HG02571 (cell line): ENCODE data around the gene F7.
"Not testable (repeated sequence)": the region's sequence is repeated elsewhere in the genome, so short reads cannot be mapped to it uniquely, and the experiment has no call there.

Source experiments
- ATAC-seq: cut with Tn5 transposase; IDR thresholded peaks from one replicate; pipeline ENCODE4 v1.9.1; 2021; ENCODE audit warnings: mild to moderate bottlenecking, moderate library complexity; ENCODE audit not compliant: unreplicated experiment

The F7 gene

GRCh38 chr13:113070855-113071254 lies 34.7 kb upstream of the F7 start:
- no peak for ATAC-seq

DNA sequence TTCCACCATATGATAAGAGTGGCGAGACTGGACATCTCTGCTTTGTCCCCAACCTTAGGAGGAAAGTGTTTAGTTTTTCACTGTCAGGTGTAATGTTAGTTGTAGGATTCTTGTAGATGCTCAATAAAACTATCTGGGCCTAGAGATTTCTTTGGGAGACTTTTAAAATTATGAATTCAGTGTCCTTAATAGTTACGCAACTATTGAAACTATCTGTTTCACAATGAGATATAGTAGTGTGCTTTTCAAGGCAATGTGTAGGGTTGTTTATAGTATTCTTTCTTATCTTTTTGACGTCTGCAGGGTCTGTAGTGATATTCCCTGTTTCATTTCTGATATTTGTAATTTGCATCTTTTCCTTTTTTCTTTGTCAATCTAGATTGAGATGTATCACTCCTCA lies 33.2 kb upstream of the F7 start:
- ATAC-seq, result no peak

DNA sequence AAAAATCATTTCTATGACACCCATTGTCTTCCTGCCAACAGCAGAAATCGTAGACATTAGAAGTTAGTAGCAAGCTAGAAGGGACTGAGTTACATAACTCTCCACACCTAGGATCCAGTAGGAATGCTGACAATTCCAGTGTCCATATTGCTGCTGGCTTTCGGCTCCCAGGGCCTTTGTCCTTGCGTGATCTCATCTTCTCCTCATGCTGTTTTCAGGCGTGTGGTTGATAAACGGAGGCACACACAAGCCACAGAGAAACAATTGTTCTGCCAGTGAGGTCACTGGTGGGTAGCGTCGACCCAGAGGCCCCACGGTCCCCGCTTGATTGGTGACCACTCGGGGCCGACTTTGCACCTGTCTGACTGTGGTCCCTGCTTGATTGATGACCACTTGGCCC lies 31.6 kb upstream of the F7 start:
- ATAC-seq, result no peak

DNA sequence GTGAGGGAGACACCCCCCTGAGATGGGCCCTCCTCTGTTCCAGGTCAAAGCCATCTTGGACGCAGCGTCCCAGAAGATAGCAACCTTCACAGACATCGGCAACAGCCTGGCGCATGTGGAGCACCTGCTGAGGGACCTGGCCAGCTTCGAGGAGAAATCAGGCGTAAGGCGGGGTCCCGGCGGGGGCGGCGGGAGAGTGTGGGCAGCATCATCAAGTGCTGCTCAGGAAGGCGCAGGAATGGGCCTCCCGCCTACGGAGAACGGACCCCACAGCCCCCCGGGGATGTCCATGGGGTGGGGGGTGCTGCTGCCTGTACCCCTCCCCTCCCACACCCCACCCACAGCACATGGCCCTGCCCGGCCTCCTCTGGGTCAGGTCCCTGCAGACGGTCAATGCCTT lies 31.2 kb upstream of the F7 start:
- no peak for ATAC-seq

DNA sequence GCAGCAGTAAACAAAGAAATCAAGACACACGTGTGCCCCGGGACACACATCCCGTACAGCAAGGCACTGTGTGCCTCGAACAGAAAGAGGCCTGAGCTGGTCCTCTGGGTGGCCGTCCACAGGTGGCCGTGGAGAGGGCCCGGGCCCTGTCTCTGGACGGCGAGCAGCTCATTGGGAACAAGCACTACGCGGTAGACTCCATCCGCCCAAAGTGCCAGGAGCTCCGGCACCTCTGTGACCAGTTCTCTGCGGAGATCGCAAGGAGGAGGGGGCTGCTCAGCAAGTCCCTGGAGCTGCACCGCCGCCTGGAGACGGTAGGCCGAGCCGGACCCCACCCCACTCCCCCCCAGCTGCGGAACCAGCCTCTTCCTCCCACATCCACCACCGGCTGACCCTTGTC lies 30.7 kb upstream of the F7 start:
- ATAC-seq, result no peak

DNA sequence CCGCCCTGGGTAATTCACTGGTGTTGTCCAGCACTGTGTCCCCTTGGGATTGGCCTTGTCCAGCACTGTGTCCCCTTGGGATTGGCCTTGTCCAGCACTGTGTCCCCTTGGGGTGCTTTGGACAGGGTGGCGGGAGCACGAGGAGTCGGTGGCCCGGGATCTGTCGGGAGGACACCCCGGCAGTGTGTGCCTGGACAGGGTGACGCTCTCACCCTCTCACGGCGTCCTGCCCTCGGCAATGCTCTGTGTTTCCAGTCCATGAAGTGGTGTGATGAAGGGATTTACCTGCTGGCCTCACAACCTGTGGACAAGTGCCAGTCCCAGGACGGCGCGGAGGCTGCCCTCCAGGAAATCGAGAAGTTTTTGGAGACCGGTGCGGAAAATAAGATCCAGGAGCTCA lies 29.9 kb upstream of the F7 start:
- ATAC-seq, result no peak

GRCh38 chr13:113076681-113077401 lies 28.8 kb upstream of the F7 start:
- no peak for ATAC-seq

GRCh38 chr13:113077566-113077952 lies 28.0 kb upstream of the F7 start:
- ATAC-seq, result no peak

GRCh38 chr13:113077953-113078901 lies 27.4 kb upstream of the F7 start:
- ATAC-seq, result no peak

DNA sequence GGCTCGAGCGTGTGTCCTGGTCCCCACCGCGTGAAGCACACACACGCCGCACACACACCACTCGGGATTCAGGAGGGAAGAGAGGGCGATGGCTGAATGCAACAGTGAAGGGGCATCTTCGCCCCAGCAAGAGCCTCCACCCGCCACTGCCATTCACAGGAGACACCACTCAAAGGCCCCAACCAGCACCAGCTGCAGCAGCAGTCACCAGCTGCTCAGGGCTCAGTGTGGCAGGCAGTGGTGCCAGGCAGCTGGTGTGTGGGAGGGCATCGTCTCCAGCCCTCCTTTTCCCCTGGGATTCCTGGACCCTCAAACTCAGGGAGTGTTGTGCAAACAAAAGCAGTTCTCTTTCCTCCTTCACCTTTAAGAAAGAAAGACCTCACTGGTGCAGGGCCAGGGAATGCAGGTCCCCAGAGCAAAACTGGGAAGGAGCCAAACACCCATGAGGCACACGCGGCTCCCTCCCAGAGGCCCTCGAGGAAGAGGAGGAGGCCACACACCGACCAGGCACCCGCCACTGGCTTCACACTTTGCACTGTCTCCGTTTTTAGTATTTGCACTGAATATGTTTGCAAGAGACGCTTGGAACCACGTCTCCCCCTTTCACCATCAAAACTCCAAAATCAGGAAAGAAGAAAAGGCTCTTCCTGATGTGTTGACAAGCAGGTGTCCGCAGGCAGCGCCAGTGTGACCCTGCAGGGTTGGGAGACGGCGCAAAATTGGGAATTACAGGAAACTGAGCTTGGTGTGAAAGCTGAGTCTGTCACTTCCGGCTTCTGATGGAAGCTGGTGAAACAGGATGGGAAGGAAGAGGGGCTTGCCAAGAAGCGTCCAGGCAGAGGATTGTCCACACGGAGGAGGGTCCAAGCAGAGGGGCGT lies 26.4 kb upstream of the F7 start:
- ATAC-seq, result no peak

GRCh38 chr13:113079781-113080080 lies 25.9 kb upstream of the F7 start:
- not testable (repeated sequence) for ATAC-seq

GRCh38 chr13:113080361-113080831 lies 25.2 kb upstream of the F7 start:
- ATAC-seq, result no peak

- ATAC-seq, result no peak
Observed at GRCh38 chr13:113080901-113081521, 24.6 kb upstream of the F7 start.

GRCh38 chr13:113082198-113083021 lies 23.2 kb upstream of the F7 start:
- no peak for ATAC-seq

DNA sequence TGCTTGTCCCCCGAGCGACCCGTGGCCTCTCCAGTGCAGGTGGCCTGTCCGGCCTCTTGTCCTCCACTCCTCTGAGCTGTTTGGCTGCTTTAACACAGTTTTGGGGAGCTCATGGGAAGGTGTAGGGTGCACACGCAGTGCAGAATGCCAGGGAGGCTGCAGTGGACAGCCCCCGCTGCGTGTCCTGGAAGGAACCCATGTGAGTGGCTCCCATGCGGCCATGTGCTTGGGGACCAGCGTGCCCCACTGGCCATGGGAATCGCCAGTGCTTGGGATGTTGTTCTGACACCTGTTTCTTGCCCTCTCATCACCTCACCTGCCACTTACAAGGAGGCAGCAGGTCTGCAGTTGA lies 22.6 kb upstream of the F7 start:
- ATAC-seq, result no peak

- no peak for ATAC-seq
Observed at GRCh38 chr13:113083402-113084061, 22.1 kb upstream of the F7 start.

- ATAC-seq, result no peak
Observed at GRCh38 chr13:113084094-113084942, 21.3 kb upstream of the F7 start.

DNA sequence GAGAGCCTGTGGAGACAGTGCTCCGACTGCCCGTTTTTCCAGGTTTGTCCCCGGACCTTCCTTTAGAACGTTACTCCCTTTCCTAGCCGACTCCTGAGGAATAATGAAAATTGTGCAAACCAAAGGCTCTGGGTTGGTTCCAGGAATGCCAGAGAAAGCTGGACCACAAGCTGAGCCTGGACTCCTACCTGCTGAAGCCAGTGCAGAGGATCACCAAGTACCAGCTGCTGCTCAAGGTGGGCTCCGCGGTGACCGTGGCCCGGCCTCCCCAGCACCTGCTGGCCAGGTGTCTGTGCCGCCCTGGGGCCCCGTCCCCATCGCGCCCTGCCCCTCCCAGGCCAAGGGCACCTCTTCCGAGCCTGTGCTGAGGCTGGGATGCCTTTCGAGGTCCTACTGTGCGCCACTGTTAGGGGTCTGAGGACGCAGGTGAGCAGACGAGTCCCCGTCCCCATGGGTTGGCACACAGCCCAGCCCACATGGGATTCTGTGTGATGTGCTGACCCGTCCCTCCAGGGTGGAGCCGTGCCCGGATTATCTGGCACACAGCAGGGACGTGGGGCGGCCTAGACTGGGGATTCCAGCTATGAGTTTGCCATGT lies 20.5 kb upstream of the F7 start:
- ATAC-seq, result no peak
